Skeletal muscle satellite cell (primary cell): ENCODE data around the gene MRPS27.
A peak's percentile ranks its signal among the peaks of the same experiment; 100 is the strongest.
"Not testable (repeated sequence)": the region's sequence is repeated elsewhere in the genome, so short reads cannot be mapped to it uniquely, and the experiment has no call there.

ENCODE experiments used
- H3K27me3 ChIP-seq: 2 replicates; pipeline ENCODE4 v1.7.0; 2013; ENCODE audit warnings: low read length; ENCODE audit not compliant: control insufficient read depth, insufficient read depth
- H3K36me3 ChIP-seq: 2 replicates; pipeline ENCODE4 v1.7.0; 2013; ENCODE audit warnings: mild to moderate bottlenecking, control low read depth, low read length; ENCODE audit not compliant: insufficient read depth
- H3K4me1 ChIP-seq: 2 replicates; pipeline ENCODE4 v1.7.0; 2013; ENCODE audit warnings: low read length; ENCODE audit not compliant: control insufficient read depth, insufficient read depth
- H3K4me2 ChIP-seq: 2 replicates; pipeline ENCODE4 v1.7.0; 2013; ENCODE audit warnings: mild to moderate bottlenecking, low read length
- H3K4me3 ChIP-seq: 2 replicates; pipeline ENCODE4 v1.7.0; 2013; ENCODE audit warnings: low read length
- H3K9ac ChIP-seq: 2 replicates; pipeline ENCODE4 v1.7.0; 2013; ENCODE audit warnings: mild to moderate bottlenecking, low read depth, low read length, moderate library complexity
- H3K9me3 ChIP-seq: replicated peaks from 2 replicates; pipeline ENCODE4 v1.7.0; 2013; ENCODE audit warnings: mild to moderate bottlenecking, control low read depth, low read length

Gene MRPS27

GRCh38 chr5:72324189-72324825 is 4.3 kb upstream of the MRPS27 start:
- peaks cover 28% of the 10 kb centered on the region for H3K4me1 ChIP-seq
- H3K36me3 ChIP-seq = peaks cover 37% of the 10 kb centered on the region
- H3K4me3 ChIP-seq = no peak overlapping the region
- no peak overlapping the region for H3K4me2 ChIP-seq
- H3K9me3 ChIP-seq = no peaks in the 10 kb centered on the region
- no peaks in the 10 kb centered on the region for H3K27me3 ChIP-seq
- no peak overlapping the region for H3K9ac ChIP-seq

DNA sequence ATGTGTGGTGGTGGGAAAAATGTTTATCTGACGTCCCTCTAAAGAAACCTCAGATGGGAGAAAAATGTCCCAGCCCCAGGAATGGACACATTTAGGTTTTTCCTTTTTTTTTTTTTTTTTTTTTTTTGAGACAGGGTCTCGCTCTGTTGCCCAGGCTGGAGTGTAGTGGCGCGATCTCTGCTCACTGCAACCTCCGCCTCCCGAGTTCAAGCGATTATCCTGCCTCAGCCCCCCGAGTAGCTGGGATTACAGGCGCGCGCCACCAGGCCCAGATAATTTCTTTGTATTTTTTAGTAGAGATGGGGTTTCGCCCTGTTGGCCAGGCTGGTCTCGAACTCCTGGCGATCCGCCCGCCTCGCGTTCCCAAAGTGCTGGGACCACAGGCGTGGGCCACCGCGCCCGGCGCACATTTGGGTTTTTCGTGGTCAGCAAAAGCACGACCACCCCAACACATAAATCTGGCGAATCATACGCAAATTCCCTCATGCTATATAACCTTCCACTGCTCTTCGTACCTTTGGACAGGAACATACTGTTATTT is 535 bp downstream of the MRPS27 start:
- Histone ChIP-seq H3K4me1 (peaks cover 19% of the 10 kb centered on the region), H3K4me2 (peak overlapping the region; percentile 58), H3K9ac (peak overlapping the region; percentile 73), H3K4me3 (peak overlapping the region; percentile 74), H3K36me3 (peaks cover 16% of the 10 kb centered on the region)
- not testable (repeated sequence) for H3K9me3 ChIP-seq, H3K27me3 ChIP-seq

DNA sequence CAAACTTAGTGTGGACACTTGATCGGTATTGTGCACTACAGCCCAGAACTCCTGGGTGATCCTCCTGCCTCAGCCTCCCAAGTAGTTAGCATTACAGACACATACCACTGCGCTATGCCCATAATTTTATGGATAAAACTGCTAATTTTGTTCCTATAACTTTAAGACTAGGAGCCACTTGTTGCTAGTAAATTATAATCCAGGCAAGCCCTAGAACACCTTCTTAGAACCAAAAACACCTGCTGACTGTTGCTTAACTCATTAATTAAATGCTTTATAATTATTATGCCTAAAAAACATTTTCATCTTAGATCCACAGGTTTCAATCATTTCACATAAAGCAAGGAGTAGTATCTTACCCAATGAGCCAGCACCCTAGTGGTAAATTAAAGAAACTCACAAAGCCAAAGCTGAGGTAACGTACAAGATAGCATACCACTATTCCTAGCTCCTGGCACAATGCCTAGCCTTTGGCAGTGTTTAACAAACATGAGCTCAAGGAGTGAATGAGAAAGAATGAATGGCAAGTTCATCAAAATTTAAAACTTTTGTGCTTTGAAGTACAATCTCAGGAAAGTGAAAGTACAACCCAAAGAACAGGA is 5.4 kb downstream of the MRPS27 start:
- Histone ChIP-seq H3K4me1 (peaks cover 7% of the 10 kb centered on the region), H3K36me3 (peaks cover 12% of the 10 kb centered on the region), H3K9me3 (no peaks in the 10 kb centered on the region), H3K27me3 (no peaks in the 10 kb centered on the region), H3K9ac (no peak overlapping the region), H3K4me2 (peak overlapping the region; percentile 31), H3K4me3 (no peak overlapping the region)

- peaks cover 4% of the 10 kb centered on the region for H3K4me1 ChIP-seq
- no peak overlapping the region for H3K4me2 ChIP-seq
- no peak overlapping the region for H3K9ac ChIP-seq
- no peaks in the 10 kb centered on the region for H3K9me3 ChIP-seq
- H3K36me3 ChIP-seq = peaks cover 19% of the 10 kb centered on the region
- H3K4me3 ChIP-seq = no peak overlapping the region
- H3K27me3 ChIP-seq = no peaks in the 10 kb centered on the region
These were observed 6.9 kb downstream of the MRPS27 start for GRCh38 chr5:72313141-72313540.

- Histone ChIP-seq H3K4me2 (peak overlapping the region; percentile 57), H3K4me1 (peaks cover 4% of the 10 kb centered on the region), H3K36me3 (peaks cover 18% of the 10 kb centered on the region), H3K27me3 (no peaks in the 10 kb centered on the region), H3K9me3 (no peaks in the 10 kb centered on the region), H3K4me3 (no peak overlapping the region), H3K9ac (peak overlapping the region; percentile 58)
These were observed 11.2 kb downstream of the MRPS27 start for GRCh38 chr5:72308853-72309191.

- Histone ChIP-seq H3K27me3 (no peaks in the 10 kb centered on the region), H3K36me3 (peaks cover 16% of the 10 kb centered on the region), H3K4me3 (peak overlapping the region; percentile 83), H3K9ac (peak overlapping the region; percentile 89), H3K4me1 (peaks cover 4% of the 10 kb centered on the region), H3K4me2 (peak overlapping the region; percentile 87), H3K9me3 (no peaks in the 10 kb centered on the region)
These were observed 11.8 kb downstream of the MRPS27 start for GRCh38 chr5:72307968-72308852.

DNA sequence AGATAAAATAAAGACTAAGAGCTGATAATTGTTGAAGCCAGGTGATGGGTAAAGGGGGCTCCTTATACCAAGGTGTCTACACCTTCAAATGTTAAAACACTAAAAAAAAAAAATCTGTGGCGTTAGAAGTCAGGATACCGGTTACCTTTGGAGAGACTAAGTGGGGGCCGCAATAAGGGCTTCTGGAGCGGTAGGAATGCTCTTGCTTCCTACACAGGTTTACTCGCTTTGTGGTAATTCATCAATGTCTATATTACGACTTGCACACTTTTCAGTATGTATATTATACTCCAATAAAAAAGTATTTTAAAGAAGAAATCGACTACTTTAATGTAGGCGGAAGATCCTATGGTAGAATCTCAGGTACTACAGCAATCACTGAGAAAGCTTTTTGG is 12.5 kb downstream of the MRPS27 start:
- peak overlapping the region; percentile 89 for H3K9ac ChIP-seq
- no peaks in the 10 kb centered on the region for H3K9me3 ChIP-seq
- H3K27me3 ChIP-seq = no peaks in the 10 kb centered on the region
- H3K4me1 ChIP-seq = peaks cover 4% of the 10 kb centered on the region
- peak overlapping the region; percentile 83 for H3K4me3 ChIP-seq
- H3K36me3 ChIP-seq = peaks cover 20% of the 10 kb centered on the region
- peak overlapping the region; percentile 87 for H3K4me2 ChIP-seq

DNA sequence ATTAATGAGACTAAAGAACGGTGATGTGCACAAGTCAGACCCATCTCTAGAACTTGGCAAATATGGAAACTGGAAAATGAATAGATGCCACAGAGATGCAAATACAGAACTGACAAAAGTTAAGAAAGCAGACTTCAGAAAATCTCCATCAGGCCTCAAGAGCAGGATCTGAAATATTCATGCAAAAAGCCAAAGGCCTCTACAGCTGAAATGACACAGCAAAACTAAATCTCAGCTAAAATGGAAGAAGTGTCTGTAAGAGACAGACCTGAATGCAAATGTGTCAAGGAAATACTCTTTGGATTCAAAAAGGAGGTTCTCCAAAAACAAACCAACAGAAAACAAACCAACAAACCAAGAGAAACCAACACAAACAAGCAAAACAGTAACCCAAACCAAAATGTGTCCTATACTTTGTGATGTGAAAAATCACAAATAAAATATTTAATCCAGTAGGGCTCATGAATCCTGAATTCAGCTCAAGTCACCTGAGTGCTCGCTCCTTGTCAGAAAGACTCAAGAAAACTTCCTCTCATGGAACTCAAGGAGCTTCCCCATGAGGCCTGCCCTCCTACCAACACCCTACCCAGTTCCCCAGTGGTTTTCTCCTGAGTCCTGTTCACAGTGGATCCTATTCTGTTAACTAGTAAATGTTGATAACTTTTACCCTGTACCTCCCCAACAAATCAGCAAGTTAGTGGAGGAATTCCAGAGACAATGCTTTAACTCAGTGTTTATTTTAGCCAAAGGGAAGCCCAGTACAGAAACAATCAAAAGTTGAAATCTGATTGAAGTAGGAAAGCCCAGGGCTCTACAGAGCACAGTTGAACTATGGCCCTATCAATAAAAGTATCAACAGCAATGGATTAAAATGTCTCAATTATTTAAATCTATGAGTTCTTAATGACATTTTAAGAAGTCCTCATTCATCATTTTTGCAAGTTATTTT is 14.6 kb downstream of the MRPS27 start:
- Histone ChIP-seq H3K4me3 (no peak overlapping the region), H3K27me3 (no peaks in the 10 kb centered on the region), H3K9me3 (no peaks in the 10 kb centered on the region), H3K9ac (no peak overlapping the region), H3K36me3 (peaks cover 26% of the 10 kb centered on the region), H3K4me2 (no peak overlapping the region), H3K4me1 (peaks cover 17% of the 10 kb centered on the region)

GRCh38 chr5:72302171-72302570 is 17.9 kb downstream of the MRPS27 start:
- Histone ChIP-seq H3K9me3 (no peaks in the 10 kb centered on the region), H3K4me1 (peaks cover 13% of the 10 kb centered on the region), H3K4me3 (no peak overlapping the region), H3K36me3 (peaks cover 16% of the 10 kb centered on the region), H3K27me3 (no peaks in the 10 kb centered on the region), H3K4me2 (no peak overlapping the region), H3K9ac (no peak overlapping the region)

DNA sequence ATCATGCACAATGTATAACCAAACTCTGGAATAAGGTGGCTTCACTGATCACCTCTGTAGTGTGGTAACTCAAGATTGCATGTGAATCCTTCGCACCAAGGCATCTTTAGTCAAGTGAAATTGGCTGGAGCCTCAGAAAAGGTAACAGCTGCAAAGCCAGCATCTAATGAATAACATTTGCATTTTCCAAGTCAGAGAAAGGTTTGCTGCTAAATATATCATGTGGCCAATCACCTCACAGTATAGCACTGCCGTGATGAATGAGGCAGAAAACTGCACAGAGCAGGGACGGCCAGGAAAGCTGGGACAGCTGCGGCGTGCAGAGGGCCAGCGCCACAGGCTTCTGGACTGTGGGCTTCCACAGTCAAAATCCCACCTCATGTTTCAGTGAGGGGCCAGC is 18.5 kb downstream of the MRPS27 start:
- peaks cover 13% of the 10 kb centered on the region for H3K4me1 ChIP-seq
- no peak overlapping the region for H3K9ac ChIP-seq
- H3K4me3 ChIP-seq = no peak overlapping the region
- H3K36me3 ChIP-seq = peaks cover 20% of the 10 kb centered on the region
- H3K4me2 ChIP-seq = no peak overlapping the region
- H3K27me3 ChIP-seq = no peaks in the 10 kb centered on the region
- no peaks in the 10 kb centered on the region for H3K9me3 ChIP-seq
